ENCODE results near the gene PCBP2.

- TF ChIP-seq CTCF (IDR thresholded peaks at IDR 0.05; ENCODE audit: extremely low read depth in 1 of 2, insufficient read depth in 1 of 2, low read depth in 1 of 2, low read length in 2 of 2) (no peak), POLR2A (IDR thresholded peaks at IDR 0.05; ENCODE audit: low read depth, low read length) (no peak), EZH2 (IDR thresholded peaks at IDR 0.05; ENCODE audit: borderline replicate concordance, low read depth, low read length, severe bottlenecking) (no peak), POLR2AphosphoS5 (IDR thresholded peaks at IDR 0.05; ENCODE audit: insufficient read depth, low read depth, low read length) (no peak), MAX (IDR thresholded peaks at IDR 0.05; ENCODE audit: insufficient read depth, insufficient read length) (no peak), FOS (IDR thresholded peaks at IDR 0.05; ENCODE audit: borderline replicate concordance, insufficient read depth, low read length) (no peak), JUN (IDR thresholded peaks at IDR 0.05; ENCODE audit: borderline replicate concordance, insufficient read depth, insufficient read length, low read depth) (no peak)
These were observed 78.2 kb downstream of the PCBP2 start for GRCh38 chr12:53530061-53530460.

Measured in endothelial cell of umbilical vein (primary cell).